ENCODE measurements around the gene HAS3.

HAS3 gene

DNA sequence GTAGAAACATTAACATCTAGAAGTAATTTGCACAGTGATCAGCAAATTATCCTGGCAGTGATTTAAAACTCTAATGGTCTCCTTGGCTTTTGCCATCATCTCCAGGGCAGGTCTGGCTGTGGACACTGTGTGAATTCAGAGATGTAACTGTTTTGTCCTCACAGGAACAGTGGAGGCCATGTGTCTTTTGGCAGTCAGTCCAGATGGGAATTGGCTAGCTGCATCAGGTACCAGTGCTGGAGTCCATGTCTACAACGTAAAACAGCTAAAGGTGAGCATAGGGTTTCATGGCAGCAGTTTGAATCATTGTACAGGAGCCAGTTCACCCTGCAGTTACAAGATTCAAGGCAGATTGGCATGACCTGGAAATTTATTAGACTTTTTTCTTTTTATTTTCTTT is 54.7 kb downstream of the HAS3 start:
- H3F3A ChIP-seq (ENCODE audit: low read depth), result no peaks in the 10 kb centered on the region

DNA sequence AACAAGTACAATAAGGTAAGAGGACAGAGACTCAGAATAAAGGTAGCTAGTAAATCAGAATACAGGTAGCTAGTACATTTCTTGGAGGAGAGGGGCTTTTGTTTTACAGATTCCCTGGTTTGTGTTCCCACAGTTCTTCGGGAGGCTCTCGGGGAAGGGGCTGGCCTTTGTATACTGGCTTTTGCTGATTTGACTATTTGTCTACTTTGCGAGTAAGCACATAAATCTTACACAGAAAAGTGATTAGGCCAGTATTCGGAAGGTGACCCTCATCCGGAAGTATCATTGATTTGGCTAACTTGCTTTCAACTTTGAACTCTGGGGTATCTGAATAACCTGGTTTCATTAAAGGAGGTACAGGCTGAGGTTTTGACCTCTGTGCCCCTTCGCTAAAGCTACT is 60.1 kb downstream of the HAS3 start:
- Histone ChIP-seq H4K20me1 (ENCODE audit: insufficient read depth, low read length, poor library complexity, severe bottlenecking) (no peaks in the 10 kb centered on the region), H3K4me2 (ENCODE audit: low read depth, low read length, poor library complexity, severe bottlenecking) (no peak overlapping the region), H3K27me3 (ENCODE audit: insufficient read depth, low read length, poor library complexity, severe bottlenecking) (no peaks in the 10 kb centered on the region), H3K4me1 (ENCODE audit: insufficient read depth, low read length, poor library complexity, severe bottlenecking) (no peaks in the 10 kb centered on the region), H2AFZ (ENCODE audit: low read length) (no peak overlapping the region), H3K4me3 (ENCODE audit: low read length, poor library complexity, severe bottlenecking) (no peak overlapping the region), H3K9me3 (ENCODE audit: insufficient read depth, low read depth, low read length) (no peaks in the 10 kb centered on the region), H3K36me3 (ENCODE audit: insufficient read depth, low read length) (peaks cover 75% of the 10 kb centered on the region; the same call in 1 of the 2 replicates), H3K9me2 (replicated peaks; ENCODE audit: low read depth, low read length) (no peaks in the 10 kb centered on the region), H3K9ac (ENCODE audit: low read depth, low read length, poor library complexity, severe bottlenecking) (no peak overlapping the region), H3F3A (ENCODE audit: low read depth) (no peaks in the 10 kb centered on the region), H3K79me2 (ENCODE audit: insufficient read depth, low read length) (no peaks in the 10 kb centered on the region)
- TF ChIP-seq EZH2phosphoT487 (IDR thresholded peaks at IDR 0.05; ENCODE audit: borderline replicate concordance), result no peak
- TF ChIP-seq, protein P1, sequence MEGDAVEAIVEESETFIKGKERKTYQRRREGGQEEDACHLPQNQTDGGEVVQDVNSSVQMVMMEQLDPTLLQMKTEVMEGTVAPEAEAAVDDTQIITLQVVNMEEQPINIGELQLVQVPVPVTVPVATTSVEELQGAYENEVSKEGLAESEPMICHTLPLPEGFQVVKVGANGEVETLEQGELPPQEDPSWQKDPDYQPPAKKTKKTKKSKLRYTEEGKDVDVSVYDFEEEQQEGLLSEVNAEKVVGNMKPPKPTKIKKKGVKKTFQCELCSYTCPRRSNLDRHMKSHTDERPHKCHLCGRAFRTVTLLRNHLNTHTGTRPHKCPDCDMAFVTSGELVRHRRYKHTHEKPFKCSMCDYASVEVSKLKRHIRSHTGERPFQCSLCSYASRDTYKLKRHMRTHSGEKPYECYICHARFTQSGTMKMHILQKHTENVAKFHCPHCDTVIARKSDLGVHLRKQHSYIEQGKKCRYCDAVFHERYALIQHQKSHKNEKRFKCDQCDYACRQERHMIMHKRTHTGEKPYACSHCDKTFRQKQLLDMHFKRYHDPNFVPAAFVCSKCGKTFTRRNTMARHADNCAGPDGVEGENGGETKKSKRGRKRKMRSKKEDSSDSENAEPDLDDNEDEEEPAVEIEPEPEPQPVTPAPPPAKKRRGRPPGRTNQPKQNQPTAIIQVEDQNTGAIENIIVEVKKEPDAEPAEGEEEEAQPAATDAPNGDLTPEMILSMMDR (conservative IDR thresholded peaks at IDR 0.05; ENCODE audit: low read length), result no peak

More for the DNA sequence above, 54.7 kb downstream of the HAS3 start:
- H3K9me3 ChIP-seq (ENCODE audit: insufficient read depth, low read depth, low read length), result no peaks in the 10 kb centered on the region
- no peak overlapping the region for H3K4me3 ChIP-seq (ENCODE audit: low read length, poor library complexity, severe bottlenecking)
- no peaks in the 10 kb centered on the region for H4K20me1 ChIP-seq (ENCODE audit: insufficient read depth, low read length, poor library complexity, severe bottlenecking)
- H3K4me2 ChIP-seq (ENCODE audit: low read depth, low read length, poor library complexity, severe bottlenecking), result no peak overlapping the region
- H3K36me3 ChIP-seq (ENCODE audit: insufficient read depth, low read length), result peaks cover 73% of the 10 kb centered on the region
- H3K9ac ChIP-seq (ENCODE audit: low read depth, low read length, poor library complexity, severe bottlenecking), result no peak overlapping the region
- H3K27me3 ChIP-seq (ENCODE audit: insufficient read depth, low read length, poor library complexity, severe bottlenecking), result no peaks in the 10 kb centered on the region
- no peaks in the 10 kb centered on the region for H3K4me1 ChIP-seq (ENCODE audit: insufficient read depth, low read length, poor library complexity, severe bottlenecking)
- no peaks in the 10 kb centered on the region for H3K79me2 ChIP-seq (ENCODE audit: insufficient read depth, low read length)
- H3K9me2 ChIP-seq (replicated peaks; ENCODE audit: low read depth, low read length), result no peaks in the 10 kb centered on the region
- TF ChIP-seq, protein P1 (conservative IDR thresholded peaks at IDR 0.05; ENCODE audit: low read length), result no peak
- H2AFZ ChIP-seq (ENCODE audit: low read length), result no peak overlapping the region

DNA sequence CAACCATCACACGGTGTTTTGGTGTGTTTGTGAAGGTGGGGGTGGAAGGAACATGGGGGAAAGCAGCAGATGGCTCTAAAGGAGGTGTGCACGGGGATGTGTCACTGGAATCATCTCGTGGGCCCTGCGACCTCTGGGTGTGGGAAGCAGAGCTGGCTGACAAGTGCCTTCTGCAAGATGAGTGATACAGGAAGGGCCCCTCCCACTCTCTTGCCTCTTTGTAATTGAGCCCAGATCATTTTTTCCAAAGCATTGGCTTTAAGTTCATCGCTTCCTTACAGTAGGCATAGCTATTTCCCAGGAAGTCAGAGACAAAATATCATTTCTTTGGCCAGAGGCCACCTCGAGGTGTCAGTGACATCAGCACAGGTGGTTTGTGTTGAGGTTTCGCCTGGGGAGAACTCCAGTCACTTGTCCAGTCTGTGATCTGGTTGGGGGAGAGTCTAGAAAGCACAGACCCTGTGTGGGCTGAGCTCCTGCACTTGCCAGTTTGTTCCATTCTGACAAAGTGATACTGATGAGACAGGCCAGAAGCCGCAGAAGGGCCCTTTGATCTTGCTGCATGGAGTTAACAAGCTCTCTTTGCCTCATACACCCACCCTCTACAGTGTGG is 60.9 kb downstream of the HAS3 start:
- H3K9me2 ChIP-seq (replicated peaks; ENCODE audit: low read depth, low read length), result no peaks in the 10 kb centered on the region
- H3K27me3 ChIP-seq (ENCODE audit: insufficient read depth, low read length, poor library complexity, severe bottlenecking), result no peaks in the 10 kb centered on the region
- no peaks in the 10 kb centered on the region for H3K79me2 ChIP-seq (ENCODE audit: insufficient read depth, low read length)
- H3K36me3 ChIP-seq (ENCODE audit: insufficient read depth, low read length), result peaks cover 67% of the 10 kb centered on the region; the same call in 1 of the 2 replicates
- H3K9ac ChIP-seq (ENCODE audit: low read depth, low read length, poor library complexity, severe bottlenecking), result no peak overlapping the region
- no peak overlapping the region for H2AFZ ChIP-seq (ENCODE audit: low read length)
- H3K4me2 ChIP-seq (ENCODE audit: low read depth, low read length, poor library complexity, severe bottlenecking), result no peak overlapping the region
- H3K4me3 ChIP-seq (ENCODE audit: low read length, poor library complexity, severe bottlenecking), result no peak overlapping the region
- H3K4me1 ChIP-seq (ENCODE audit: insufficient read depth, low read length, poor library complexity, severe bottlenecking), result no peaks in the 10 kb centered on the region
- no peaks in the 10 kb centered on the region for H3F3A ChIP-seq (ENCODE audit: low read depth)
- no peaks in the 10 kb centered on the region for H3K9me3 ChIP-seq (ENCODE audit: insufficient read depth, low read depth, low read length)
- no peaks in the 10 kb centered on the region for H4K20me1 ChIP-seq (ENCODE audit: insufficient read depth, low read length, poor library complexity, severe bottlenecking)
- no peak for TF ChIP-seq EZH2phosphoT487 (IDR thresholded peaks at IDR 0.05; ENCODE audit: borderline replicate concordance)
- TF ChIP-seq, protein P1 (conservative IDR thresholded peaks at IDR 0.05; ENCODE audit: low read length), result no peak
